Esophagus squamous epithelium (tissue), 4 donors: ENCODE data around the gene INTS13.

Source experiments
- CTCF ChIP-seq, 6 experiments: fragments of 450-650 bp in 4 of 6; fragments of 200-600 bp in 2 of 6; sonication (generic) in 2 of 6; IDR thresholded peaks; one replicate each; pipeline ENCODE4 v1.5.1; 2016 to 2019; ENCODE audit warnings: antibody characterized with exemption in 6 of 6, mild to moderate bottlenecking in 4 of 6, moderate library complexity in 4 of 6
- POLR2A ChIP-seq, 4 donors: fragments of 450-650 bp; IDR thresholded peaks; one replicate each; pipeline ENCODE4 v1.6.1; 2017; ENCODE audit warnings: antibody characterized with exemption in 4 of 4, mild to moderate bottlenecking in 4 of 4, moderate library complexity in 3 of 4

- TF ChIP-seq CTCF (IDR thresholded peaks at IDR 0.05), result no peak
- no peak for TF ChIP-seq POLR2A (IDR thresholded peaks at IDR 0.05)
Measured at GRCh38 chr12:26939953-26940352, 2.2 kb upstream of the INTS13 start.
